ENCODE data around the gene ST6GAL2.

Gene ST6GAL2

GRCh38 chr2:106863387-106863786 is 22.6 kb downstream of the ST6GAL2 start:
- peak; percentile 68 for TF ChIP-seq CTCF (conservative IDR thresholded peaks at IDR 0.05)
- H3K27ac ChIP-seq = no peak overlapping the region

GRCh38 chr2:106859498-106859897 is 26.5 kb downstream of the ST6GAL2 start:
- no peak for TF ChIP-seq CTCF (conservative IDR thresholded peaks at IDR 0.05)
- no peak overlapping the region for H3K27ac ChIP-seq

- H3K27ac ChIP-seq = no peak overlapping the region
- TF ChIP-seq CTCF (conservative IDR thresholded peaks at IDR 0.05) = no peak
These were observed 27.2 kb downstream of the ST6GAL2 start for GRCh38 chr2:106858810-106859209.

- TF ChIP-seq CTCF (conservative IDR thresholded peaks at IDR 0.05) = no peak
- no peak overlapping the region for H3K27ac ChIP-seq
These were observed 28.0 kb downstream of the ST6GAL2 start for GRCh38 chr2:106857882-106858478.

- TF ChIP-seq CTCF (conservative IDR thresholded peaks at IDR 0.05) = no peak
- peak overlapping the region; percentile 75; the same call in 1 of the 2 replicates for H3K27ac ChIP-seq
These were observed 32.3 kb downstream of the ST6GAL2 start for GRCh38 chr2:106853631-106854030.

- no peak overlapping the region for H3K27ac ChIP-seq
- no peak for TF ChIP-seq CTCF (conservative IDR thresholded peaks at IDR 0.05)
These were observed 34.0 kb downstream of the ST6GAL2 start for GRCh38 chr2:106851881-106852501.

- TF ChIP-seq CTCF (conservative IDR thresholded peaks at IDR 0.05) = no peak
- no peak overlapping the region for H3K27ac ChIP-seq
These were observed 34.7 kb downstream of the ST6GAL2 start for GRCh38 chr2:106851087-106851874.

Data from VCaP (cell line).